Measurements from ENCODE around the gene PAGE4. TPM values are rescaled to one million over a fixed set of nuclear protein-coding genes. Genes with fewer than 3 reads are reported as not detected.

PAGE4 gene
- total RNA-seq (not detected), polyA plus RNA-seq (not detected)

GRCh38 chrX:49829016-49829415 is at the start of gene PAGE4:
Gene PAGE4, plus strand, starts transcription at chrX:49829303. Its CDS starts 1,126 bp downstream, at chrX:49830429.
- 83% methylated on average over 8 of the region's 8 CpGs for WGBS
- no peaks in the 10 kb centered on the region for H3K36me3 ChIP-seq (ENCODE audit: control insufficient read depth in 4 of 4, insufficient read depth in 3 of 4, low read depth in 1 of 4, low read length in 3 of 4)
- no peak within 1 kb of the TSS for H3K27ac ChIP-seq (ENCODE audit: low read depth in 1 of 2, low read length in 2 of 2)
- no peak for DNase-seq (ENCODE audit: low spot score)
- H3K9me3 ChIP-seq (ENCODE audit: control insufficient read depth in 4 of 4, low read length in 3 of 4), result no peaks in the 10 kb centered on the region
- no peak within 1 kb of the TSS for H3K4me3 ChIP-seq (ENCODE audit: low read depth in 1 of 3, low read length in 3 of 3)
- no peaks in the 10 kb centered on the region for H3K27me3 ChIP-seq (ENCODE audit: control insufficient read depth in 4 of 4, insufficient read depth in 4 of 4, low read length in 3 of 4)
- no peak within 1 kb of the TSS for H3K9ac ChIP-seq (ENCODE audit: low read depth in 1 of 2, low read length in 2 of 2)
- TF ChIP-seq JUND (IDR thresholded peaks at IDR 0.05) (no peak), SP1 (IDR thresholded peaks at IDR 0.05) (no peak), RXRA (IDR thresholded peaks at IDR 0.05) (no peak), RAD21 (IDR thresholded peaks at IDR 0.05) (no peak), MAX (IDR thresholded peaks at IDR 0.05) (no peak), FOXA1 (IDR thresholded peaks at IDR 0.05) (no peak), NR2F2 (IDR thresholded peaks at IDR 0.05) (no peak), CTCF (IDR thresholded peaks at IDR 0.05; ENCODE audit: low read depth, low read length, missing input control) (no peak), YY1 (IDR thresholded peaks at IDR 0.05) (no peak), HNF4A (conservative IDR thresholded peaks at IDR 0.05) (no peak), ZBTB33 (IDR thresholded peaks at IDR 0.05) (no peak), REST (IDR thresholded peaks at IDR 0.05) (no peak), TAF1 (conservative IDR thresholded peaks at IDR 0.05) (no peak), HNF4G (IDR thresholded peaks at IDR 0.05) (no peak), ATF3 (IDR thresholded peaks at IDR 0.05) (no peak), EGR1 (IDR thresholded peaks at IDR 0.05; ENCODE audit: low read depth in 2 of 2) (no peak), FOXA2 (IDR thresholded peaks at IDR 0.05) (no peak)
- H3K4me1 ChIP-seq (ENCODE audit: control insufficient read depth in 4 of 4, insufficient read depth in 4 of 4, low read length in 3 of 4), result no peaks in the 10 kb centered on the region
